SK-N-SH (cell line): ENCODE measurements around the gene RPL27. TPM values are rescaled to one million over a fixed set of nuclear protein-coding genes. Genes with fewer than 3 reads are reported as not detected.

Experiments
- CTCF ChIA-PET: fragments of 300-600, 350-600 bp; formaldehyde crosslinking; extraction: SDS; loops from one replicate; lab custom pipeline; 2021; lab: Yijun Ruan, JAX
- POLR2A ChIA-PET: fragments of 350-600 bp; sonication (Branson Sonifier 250); formaldehyde crosslinking; extraction: SDS; loops from one replicate; lab custom pipeline; 2020; ENCODE audit warnings: antibody characterized with exemption, inconsistent platforms; lab: Yijun Ruan, JAX
- DNase-seq: peaks from one replicate; pipeline ENCODE4 v3.0.0; 2012
- H2AFZ ChIP-seq: fragments of 200-600 bp; sonication (generic); 2 replicates; pipeline ENCODE4 v1.8.1; 2016; ENCODE audit warnings: antibody characterized with exemption, mild to moderate bottlenecking, low read depth
- H3F3A ChIP-seq: fragments of 200-600 bp; sonication (generic); replicated peaks from 2 replicates; pipeline ENCODE3; 2016; ENCODE audit warnings: antibody characterized with exemption, mild to moderate bottlenecking; ENCODE audit not compliant: insufficient read depth
- H3K27ac ChIP-seq, 2 experiments: fragments of 200-500 bp in 1 of 2; fragments of 200-600 bp in 1 of 2; sonication (Bioruptor generic) in 1 of 2; sonication (generic), shearing (Covaris generic) in 1 of 2; 2 replicates each; pipeline versions ENCODE4 v1.5.1 to v1.6.1; 2014 to 2016; ENCODE audit warnings: low read depth in 2 of 2, inconsistent platforms in 1 of 2, low read length in 1 of 2, mild to moderate bottlenecking in 1 of 2, mixed read lengths in 1 of 2
- H3K27me3 ChIP-seq: fragments of 200-600 bp; sonication (generic), shearing (Covaris generic); 2 replicates; pipeline ENCODE4 v1.6.1; 2016; ENCODE audit warnings: mixed run types; ENCODE audit not compliant: insufficient read depth
- H3K36me3 ChIP-seq, 2 experiments: fragments of 200-500 bp in 1 of 2; fragments of 200-600 bp in 1 of 2; sonication (Bioruptor generic) in 1 of 2; sonication (generic) in 1 of 2; replicated peaks in 1 of 2; 2 replicates each; pipeline versions ENCODE3 to v1.5.1; 2014 to 2016; ENCODE audit warnings: low read length in 1 of 2, mild to moderate bottlenecking in 1 of 2; ENCODE audit not compliant: insufficient read depth in 2 of 2, control insufficient read depth in 1 of 2
- H3K4me1 ChIP-seq, 2 experiments: fragments of 200-500 bp in 1 of 2; fragments of 200-600 bp in 1 of 2; sonication (Bioruptor generic) in 1 of 2; sonication (generic), shearing (Covaris generic) in 1 of 2; 2 replicates each; pipeline versions ENCODE4 v1.5.1 to v1.6.1; 2014 to 2016; ENCODE audit warnings: low read depth in 1 of 2, low read length in 1 of 2, mixed run types in 1 of 2; ENCODE audit not compliant: insufficient read depth in 2 of 2, control insufficient read depth in 1 of 2
- H3K4me2 ChIP-seq: fragments of 200-600 bp; sonication (generic), shearing (Covaris generic); 2 replicates; pipeline ENCODE4 v1.6.1; 2017; ENCODE audit warnings: mixed run types
- H3K4me3 ChIP-seq, 2 experiments: fragments of 200-500 bp in 1 of 2; fragments of 200-600 bp in 1 of 2; sonication (Bioruptor generic) in 1 of 2; sonication (generic), shearing (Covaris generic) in 1 of 2; 2 replicates each; pipeline versions ENCODE4 v1.5.1 to v1.8.1; 2014 to 2016; ENCODE audit warnings: low read depth in 2 of 2, inconsistent platforms in 1 of 2, low read length in 1 of 2, mild to moderate bottlenecking in 1 of 2, mixed read lengths in 1 of 2, moderate library complexity in 1 of 2
- H3K79me2 ChIP-seq: fragments of 200-600 bp; sonication (generic); 2 replicates; pipeline ENCODE4 v1.8.1; 2017; ENCODE audit warnings: mild to moderate bottlenecking; ENCODE audit not compliant: insufficient read depth
- H3K9ac ChIP-seq: fragments of 200-600 bp; sonication (generic); 2 replicates; pipeline ENCODE4 v1.6.1; 2017; ENCODE audit warnings: mixed run types
- H3K9me2 ChIP-seq: fragments of 200-600 bp; sonication (generic); 2 replicates; pipeline ENCODE4 v1.6.1; 2017; ENCODE audit warnings: mixed run types
- H3K9me3 ChIP-seq: fragments of 200-600 bp; sonication (generic); 2 replicates; pipeline ENCODE4 v1.6.1; 2017; ENCODE audit warnings: mixed run types, mild to moderate bottlenecking, moderate library complexity
- H4K20me1 ChIP-seq: fragments of 200-600 bp; sonication (generic); 2 replicates; pipeline ENCODE4 v1.6.1; 2017; ENCODE audit warnings: mild to moderate bottlenecking, mixed run types; ENCODE audit not compliant: insufficient read depth
- GATA2 ChIP-seq: sonication (generic); formaldehyde crosslinking; IDR thresholded peaks from 2 replicates; pipeline ENCODE4 v1.5.0; 2020; ENCODE audit warnings: mild to moderate bottlenecking, missing genetic modification reagents
- NRF1 ChIP-seq: IDR thresholded peaks from 2 replicates; pipeline ENCODE4 v1.6.1; 2012; ENCODE audit warnings: low read depth, mild to moderate bottlenecking, low read length
- RAD21 ChIP-seq: IDR thresholded peaks from 2 replicates; pipeline ENCODE4 v1.6.1; 2012; ENCODE audit warnings: mild to moderate bottlenecking, low read length
- SIN3A ChIP-seq: IDR thresholded peaks from 2 replicates; pipeline ENCODE4 v1.6.1; 2012; ENCODE audit warnings: low read depth, mild to moderate bottlenecking, low read length, moderate library complexity, borderline replicate concordance
- SMC3 ChIP-seq: IDR thresholded peaks from 2 replicates; pipeline ENCODE4 v1.6.1; 2012; ENCODE audit warnings: low read depth, low read length, improper control_type of control experiment
- TAF1 ChIP-seq: IDR thresholded peaks from 2 replicates; pipeline ENCODE4 v1.6.1; 2012; ENCODE audit warnings: low read depth, mild to moderate bottlenecking, low read length, moderate library complexity, borderline replicate concordance
- WGBS: methylation state at CpG from one replicate; pipeline ENCODE4 v1.1.6; 2017; ENCODE audit warnings: low lambda C conversion rate; 5-methylcytosine and 5-hydroxymethylcytosine counted together
- polyA plus RNA-seq, 3 experiments: library from polyadenylated mRNA; depleted of rRNA; stranded (reverse); fragments of >200 nt; gene quantifications; 2 replicates each; pipeline ENCODE4 v1.2.3, GENCODE V29; 2012
- TF ChIP-seq, protein P1 (sequence below): IDR thresholded peaks from 2 replicates; pipeline ENCODE4 v1.6.1; 2012; ENCODE audit warnings: mild to moderate bottlenecking, low read depth, low read length, moderate library complexity
- TF ChIP-seq, protein P2 (sequence below): fragments of 150-350 bp; IDR thresholded peaks from 2 replicates; pipeline ENCODE4 v1.6.1; 2016; ENCODE audit warnings: mild to moderate bottlenecking, low read depth, low read length
- TF ChIP-seq, protein P3 (sequence below): IDR thresholded peaks from 2 replicates; pipeline ENCODE4 v1.4.0; 2012; ENCODE audit warnings: low read depth
- TF ChIP-seq, protein P4 (sequence below): IDR thresholded peaks from 2 replicates; pipeline ENCODE4 v1.4.0; 2012; ENCODE audit warnings: low read depth, borderline replicate concordance

The RPL27 gene
- polyA plus RNA-seq, 1 of the 3 experiments (the other 2 are of a cell fraction): 6,383 TPM

DNA sequence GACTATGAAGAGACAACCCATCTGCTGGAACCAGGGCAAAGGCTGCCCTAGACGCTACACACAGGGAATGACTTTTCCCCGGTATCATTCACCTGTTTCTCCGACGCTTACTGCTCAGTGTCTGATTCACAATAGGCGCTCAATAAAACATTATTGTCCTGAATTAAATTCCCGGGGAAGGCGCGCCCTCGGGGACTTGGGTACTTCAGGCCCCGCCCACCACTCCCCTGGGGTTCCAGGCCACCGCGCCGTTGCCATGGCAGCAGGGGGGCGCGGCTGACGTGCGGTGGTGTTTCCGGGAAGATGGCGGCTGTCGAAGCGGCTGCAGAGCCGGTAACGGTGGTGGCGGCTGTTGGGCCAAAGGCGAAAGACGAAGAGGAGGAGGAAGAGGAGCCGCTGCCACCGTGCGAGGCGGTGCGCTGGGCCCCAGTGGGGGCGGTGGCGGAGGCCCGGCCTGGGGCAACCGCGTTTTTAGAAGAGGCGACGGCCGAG is 17.9 kb upstream of the RPL27 start, which contains the start of gene RUNDC1 (continued):
- TF ChIP-seq, protein P1, sequence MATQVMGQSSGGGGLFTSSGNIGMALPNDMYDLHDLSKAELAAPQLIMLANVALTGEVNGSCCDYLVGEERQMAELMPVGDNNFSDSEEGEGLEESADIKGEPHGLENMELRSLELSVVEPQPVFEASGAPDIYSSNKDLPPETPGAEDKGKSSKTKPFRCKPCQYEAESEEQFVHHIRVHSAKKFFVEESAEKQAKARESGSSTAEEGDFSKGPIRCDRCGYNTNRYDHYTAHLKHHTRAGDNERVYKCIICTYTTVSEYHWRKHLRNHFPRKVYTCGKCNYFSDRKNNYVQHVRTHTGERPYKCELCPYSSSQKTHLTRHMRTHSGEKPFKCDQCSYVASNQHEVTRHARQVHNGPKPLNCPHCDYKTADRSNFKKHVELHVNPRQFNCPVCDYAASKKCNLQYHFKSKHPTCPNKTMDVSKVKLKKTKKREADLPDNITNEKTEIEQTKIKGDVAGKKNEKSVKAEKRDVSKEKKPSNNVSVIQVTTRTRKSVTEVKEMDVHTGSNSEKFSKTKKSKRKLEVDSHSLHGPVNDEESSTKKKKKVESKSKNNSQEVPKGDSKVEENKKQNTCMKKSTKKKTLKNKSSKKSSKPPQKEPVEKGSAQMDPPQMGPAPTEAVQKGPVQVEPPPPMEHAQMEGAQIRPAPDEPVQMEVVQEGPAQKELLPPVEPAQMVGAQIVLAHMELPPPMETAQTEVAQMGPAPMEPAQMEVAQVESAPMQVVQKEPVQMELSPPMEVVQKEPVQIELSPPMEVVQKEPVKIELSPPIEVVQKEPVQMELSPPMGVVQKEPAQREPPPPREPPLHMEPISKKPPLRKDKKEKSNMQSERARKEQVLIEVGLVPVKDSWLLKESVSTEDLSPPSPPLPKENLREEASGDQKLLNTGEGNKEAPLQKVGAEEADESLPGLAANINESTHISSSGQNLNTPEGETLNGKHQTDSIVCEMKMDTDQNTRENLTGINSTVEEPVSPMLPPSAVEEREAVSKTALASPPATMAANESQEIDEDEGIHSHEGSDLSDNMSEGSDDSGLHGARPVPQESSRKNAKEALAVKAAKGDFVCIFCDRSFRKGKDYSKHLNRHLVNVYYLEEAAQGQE: 0 out of 2 replicates have a peak, but pooled peaks have one; percentile 6
- peak; percentile 78 for TF ChIP-seq TAF1
- TF ChIP-seq RAD21: no peak
- TF ChIP-seq, protein P2, sequence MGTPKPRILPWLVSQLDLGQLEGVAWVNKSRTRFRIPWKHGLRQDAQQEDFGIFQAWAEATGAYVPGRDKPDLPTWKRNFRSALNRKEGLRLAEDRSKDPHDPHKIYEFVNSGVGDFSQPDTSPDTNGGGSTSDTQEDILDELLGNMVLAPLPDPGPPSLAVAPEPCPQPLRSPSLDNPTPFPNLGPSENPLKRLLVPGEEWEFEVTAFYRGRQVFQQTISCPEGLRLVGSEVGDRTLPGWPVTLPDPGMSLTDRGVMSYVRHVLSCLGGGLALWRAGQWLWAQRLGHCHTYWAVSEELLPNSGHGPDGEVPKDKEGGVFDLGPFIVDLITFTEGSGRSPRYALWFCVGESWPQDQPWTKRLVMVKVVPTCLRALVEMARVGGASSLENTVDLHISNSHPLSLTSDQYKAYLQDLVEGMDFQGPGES: no peak

DNA sequence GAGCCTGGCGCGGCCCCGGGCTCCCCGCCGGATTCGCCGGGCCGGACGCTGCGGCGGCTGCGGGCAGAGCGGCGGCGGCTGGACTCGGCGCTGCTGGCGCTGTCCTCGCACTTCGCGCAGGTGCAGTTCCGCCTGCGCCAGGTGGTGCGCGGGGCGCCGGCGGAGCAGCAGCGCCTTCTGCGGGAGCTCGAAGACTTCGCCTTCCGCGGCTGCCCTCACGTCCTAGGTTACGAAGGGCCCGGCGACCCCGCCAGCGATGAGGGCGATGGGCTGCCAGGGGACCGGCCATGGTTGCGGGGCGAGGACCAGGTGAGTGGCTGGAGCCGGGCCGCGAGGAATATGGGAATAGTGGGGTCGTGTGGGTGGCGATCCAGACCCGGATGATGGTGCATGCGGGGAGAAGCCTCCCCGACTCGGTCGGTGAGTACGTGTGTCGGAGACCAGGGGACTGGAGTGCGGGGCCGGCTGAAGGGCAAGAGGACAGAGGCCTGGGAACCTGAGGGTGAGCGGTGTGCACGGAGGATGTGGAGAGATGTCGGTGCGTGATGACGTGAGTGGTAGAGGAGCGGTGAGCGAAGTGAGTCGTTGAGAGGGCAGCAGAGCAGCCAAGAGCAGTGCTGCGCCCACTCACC is 17.3 kb upstream of the RPL27 start:
- peaks cover 5% of the 10 kb centered on the region; the same call in 1 of the 2 replicates for H4K20me1 ChIP-seq
- CTCF ChIA-PET: no interaction called here
- 2% methylated on average over 28 of the region's 67 CpGs for WGBS
- H3K79me2 ChIP-seq: peaks cover 56% of the 10 kb centered on the region
- DNase-seq: peak; percentile 65
- H3K9ac ChIP-seq: peak overlapping the region; percentile 81
- H3K9me3 ChIP-seq: no peaks in the 10 kb centered on the region
- H3K4me2 ChIP-seq: peak overlapping the region; percentile 81
- peak overlapping the region; percentile 69 to 87 for H3K27ac ChIP-seq
- POLR2A ChIA-PET: interaction anchor here (1.8 kb wide), 1 partner anchor 17 kb away, joined by 11 read pairs; the partner anchor contains the start of gene RPL27
- peak overlapping the region; percentile 90 for H2AFZ ChIP-seq
- peak overlapping the region; percentile 71 to 97 for H3K4me3 ChIP-seq
- H3K9me2 ChIP-seq: no peaks in the 10 kb centered on the region
- H3K36me3 ChIP-seq: peaks cover 4 to 13% of the 10 kb centered on the region in 2 experiments
- TF ChIP-seq, protein P3, sequence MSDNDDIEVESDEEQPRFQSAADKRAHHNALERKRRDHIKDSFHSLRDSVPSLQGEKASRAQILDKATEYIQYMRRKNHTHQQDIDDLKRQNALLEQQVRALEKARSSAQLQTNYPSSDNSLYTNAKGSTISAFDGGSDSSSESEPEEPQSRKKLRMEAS: 0 out of 2 replicates have a peak, but pooled peaks have one; percentile 16
- TF ChIP-seq, protein P4, sequence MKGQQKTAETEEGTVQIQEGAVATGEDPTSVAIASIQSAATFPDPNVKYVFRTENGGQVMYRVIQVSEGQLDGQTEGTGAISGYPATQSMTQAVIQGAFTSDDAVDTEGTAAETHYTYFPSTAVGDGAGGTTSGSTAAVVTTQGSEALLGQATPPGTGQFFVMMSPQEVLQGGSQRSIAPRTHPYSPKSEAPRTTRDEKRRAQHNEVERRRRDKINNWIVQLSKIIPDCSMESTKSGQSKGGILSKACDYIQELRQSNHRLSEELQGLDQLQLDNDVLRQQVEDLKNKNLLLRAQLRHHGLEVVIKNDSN: no peak
- TF ChIP-seq SMC3 (no peak), NRF1 (0 out of 2 replicates have a peak, but pooled peaks have one; percentile 19), RAD21 (0 out of 2 replicates have a peak, but pooled peaks have one; percentile 13), SIN3A (no peak), GATA2 (CRISPR knock-in tag) (no peak)
- peaks cover 8% of the 10 kb centered on the region for H3F3A ChIP-seq
- H3K27me3 ChIP-seq: no peaks in the 10 kb centered on the region
- peaks cover 10 to 12% of the 10 kb centered on the region in 2 experiments; a peak in 2 of 4 replicates for H3K4me1 ChIP-seq
